CD8-positive, alpha-beta memory T cell (primary cell): ENCODE data around the gene ANAPC1. TPM values are rescaled to one million over a fixed set of nuclear protein-coding genes. Genes with fewer than 3 reads are reported as not detected.
"Not testable (repeated sequence)": the region's sequence is repeated elsewhere in the genome, so short reads cannot be mapped to it uniquely, and the experiment has no call there.

ENCODE experiments used
- CTCF ChIA-PET: fragments of 350-600 bp; sonication (Branson Sonifier 250); formaldehyde crosslinking; loops from one replicate; lab custom pipeline; 2021; ENCODE audit warnings: antibody characterized with exemption; lab: Charles Lee
- POLR2A ChIA-PET: fragments of 350-600 bp; sonication (Branson Sonifier 250); formaldehyde crosslinking; loops from one replicate; lab custom pipeline; 2021; ENCODE audit warnings: antibody characterized with exemption; lab: Charles Lee
- DNase-seq, 5 donors: peaks; one replicate each; pipeline versions ENCODE4 v3.0.0 to v3.0.0-alpha.2; 2020 to 2022; ENCODE audit warnings: mixed read lengths in 1 of 5
- H3K27ac ChIP-seq: one replicate; pipeline ENCODE4 v1.7.0; 2013; ENCODE audit warnings: low read depth, mild to moderate bottlenecking, low read length, moderate library complexity
- H3K27me3 ChIP-seq: 2 replicates; pipeline ENCODE4 v1.7.0; 2013; ENCODE audit warnings: low read length, mild to moderate bottlenecking; ENCODE audit not compliant: insufficient read depth, poor library complexity, severe bottlenecking
- H3K36me3 ChIP-seq: 2 replicates; pipeline ENCODE4 v1.7.0; 2013; ENCODE audit warnings: mild to moderate bottlenecking, low read length, moderate library complexity; ENCODE audit not compliant: insufficient read depth
- H3K4me1 ChIP-seq: 2 replicates; pipeline ENCODE4 v1.7.0; 2013; ENCODE audit warnings: mild to moderate bottlenecking, low read length, moderate library complexity; ENCODE audit not compliant: insufficient read depth
- H3K4me3 ChIP-seq: 2 replicates; pipeline ENCODE4 v1.7.0; 2013; ENCODE audit warnings: mild to moderate bottlenecking, low read length
- H3K9me3 ChIP-seq: 2 replicates; pipeline ENCODE4 v1.7.0; 2013; ENCODE audit warnings: mild to moderate bottlenecking, low read length
- H3K27ac Mint-ChIP-seq, 8 donors: one replicate each; pipeline ENCODE4 v1.8.0; 2020 to 2021; ENCODE audit warnings: mixed read lengths in 8 of 8, mild to moderate bottlenecking in 6 of 8, inconsistent platforms in 3 of 8, moderate library complexity in 3 of 8
- H3K27me3 Mint-ChIP-seq, 2 donors: one replicate each; pipeline ENCODE4 v1.8.0; 2020 to 2021; ENCODE audit warnings: mixed read lengths in 2 of 2, mild to moderate bottlenecking in 1 of 2, moderate library complexity in 1 of 2
- H3K36me3 Mint-ChIP-seq, 3 donors: one replicate each; pipeline ENCODE4 v1.8.0; 2020 to 2021; ENCODE audit warnings: mixed read lengths in 3 of 3, inconsistent platforms in 1 of 3, mild to moderate bottlenecking in 1 of 3
- H3K4me1 Mint-ChIP-seq, 3 donors: one replicate each; pipeline ENCODE4 v1.8.0; 2020 to 2021; ENCODE audit warnings: mixed read lengths in 3 of 3, inconsistent platforms in 1 of 3, mild to moderate bottlenecking in 1 of 3
- H3K4me3 Mint-ChIP-seq, 7 donors: one replicate each; pipeline ENCODE4 v1.8.0; 2020 to 2021; ENCODE audit warnings: mixed read lengths in 7 of 7, mild to moderate bottlenecking in 6 of 7, moderate library complexity in 4 of 7, inconsistent platforms in 2 of 7
- H3K9me3 Mint-ChIP-seq, 5 donors: one replicate each; pipeline ENCODE4 v1.8.0; 2020 to 2022; ENCODE audit warnings: mixed read lengths in 5 of 5, mild to moderate bottlenecking in 3 of 5, moderate library complexity in 2 of 5, inconsistent platforms in 1 of 5
- polyA plus RNA-seq: library from polyadenylated mRNA; unstranded; fragments of 300-500 nt; fragmentation: Illumina TruSeq; gene quantifications from one replicate; pipeline ENCODE4 v1.2.3, GENCODE V29; 2021
- total RNA-seq, 2 experiments: library from RNA; stranded (reverse); gene quantifications; one replicate each; pipeline ENCODE4 v1.2.3, GENCODE V29; 2021

Gene ANAPC1
- total and polyA plus RNA-seq, 3 experiments from 2014 or later: 28.9 to 131 (median 128) TPM

DNA sequence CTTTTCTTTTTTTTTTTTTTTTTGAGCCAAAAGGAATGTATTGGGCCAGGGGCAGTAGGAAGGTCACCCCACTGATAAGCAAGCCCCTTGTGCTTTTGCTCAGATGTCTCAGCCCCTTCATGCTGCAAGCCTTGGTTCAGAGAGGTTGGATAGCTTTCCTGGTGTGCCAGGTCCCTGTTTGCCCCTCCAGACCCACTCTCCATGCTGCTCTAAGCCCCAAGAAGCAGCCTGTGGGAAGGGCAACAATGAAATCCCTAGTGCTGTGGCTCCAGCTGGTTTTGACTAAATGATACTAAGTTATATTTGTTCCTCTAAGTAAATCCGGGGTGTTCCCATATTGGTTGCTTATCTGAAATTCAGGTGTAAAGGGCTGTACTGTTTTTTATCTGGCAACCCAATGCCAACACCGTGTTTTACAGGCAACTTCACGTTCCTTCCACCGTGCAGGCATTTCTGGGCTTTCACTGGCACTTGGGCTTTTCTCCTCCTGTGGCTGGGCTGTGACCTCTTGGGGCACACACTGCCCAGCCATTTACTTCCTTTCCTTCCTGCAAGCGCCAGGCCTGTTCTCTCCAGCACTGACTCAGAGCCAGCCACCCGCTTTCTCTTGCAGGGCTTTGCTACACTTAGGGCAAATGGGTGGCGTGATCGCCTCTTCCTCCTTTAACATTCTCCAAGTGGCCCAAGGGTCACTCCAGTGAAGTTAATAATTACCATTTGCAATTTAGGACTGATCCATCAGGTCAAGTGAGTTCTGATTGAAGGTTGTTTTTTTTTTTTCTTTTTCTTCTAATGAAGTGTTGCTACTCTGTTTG, 36.0 kb upstream of the ANAPC1 start:
- H3K27me3 Mint-ChIP-seq: peaks cover 0 to 19% of the 10 kb centered on the region in 2 donors
- CTCF ChIA-PET: interaction anchor here (0.9 to 1.0 kb wide), 2 partner anchors 17 to 24 kb away, joined by 3 read pairs; no protein-coding TSS in a partner anchor
- no peaks in the 10 kb centered on the region for H3K27me3 ChIP-seq
- no peaks in the 10 kb centered on the region for H3K9me3 ChIP-seq
- no peak overlapping the region for H3K27ac ChIP-seq
- H3K9me3 Mint-ChIP-seq: no peaks in the 10 kb centered on the region
- DNase-seq: no peak
- no peak overlapping the region for H3K4me3 ChIP-seq
- H3K36me3 ChIP-seq: no peaks in the 10 kb centered on the region
- H3K4me3 Mint-ChIP-seq: no peak overlapping the region
- no peaks in the 10 kb centered on the region for H3K4me1 ChIP-seq
- POLR2A ChIA-PET: no interaction called here
- peak overlapping the region in 2 of 8 donors; percentile 41 to 61 for H3K27ac Mint-ChIP-seq
- H3K4me1 Mint-ChIP-seq: no peaks in the 10 kb centered on the region
- H3K36me3 Mint-ChIP-seq: no peaks in the 10 kb centered on the region

DNA sequence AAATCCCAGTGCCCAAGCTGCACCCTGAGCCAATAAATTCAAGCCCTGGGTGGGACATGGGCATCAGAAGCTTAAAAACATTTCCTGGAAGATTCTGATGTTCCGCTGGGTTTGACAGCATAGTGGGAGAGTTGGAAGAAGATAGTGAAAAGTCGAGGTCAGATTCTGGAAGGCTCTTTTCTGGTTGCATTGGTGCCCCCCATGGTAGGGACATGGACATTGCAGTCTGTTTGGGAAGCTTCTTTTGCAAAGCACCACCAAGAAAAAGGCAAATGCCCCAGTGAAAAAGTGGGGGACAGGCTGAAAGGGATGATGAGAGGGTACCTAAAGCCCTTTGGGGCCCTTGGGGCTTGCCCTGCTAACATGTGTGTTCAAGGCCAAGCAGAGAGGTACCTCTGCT, 35.4 kb upstream of the ANAPC1 start:
- H3K27me3 Mint-ChIP-seq: peaks cover 0 to 13% of the 10 kb centered on the region in 2 donors
- H3K9me3 Mint-ChIP-seq: no peaks in the 10 kb centered on the region
- CTCF ChIA-PET: interaction anchor here (0.9 to 1.0 kb wide), 2 partner anchors 16 to 24 kb away, joined by 3 read pairs; no protein-coding TSS in a partner anchor
- H3K4me1 Mint-ChIP-seq: no peaks in the 10 kb centered on the region
- Histone ChIP-seq H3K27ac (no peak overlapping the region), H3K9me3 (no peaks in the 10 kb centered on the region), H3K36me3 (no peaks in the 10 kb centered on the region), H3K4me3 (no peak overlapping the region), H3K27me3 (no peaks in the 10 kb centered on the region), H3K4me1 (no peaks in the 10 kb centered on the region)
- peak overlapping the region in 1 of 8 donors; percentile 87 for H3K27ac Mint-ChIP-seq
- H3K36me3 Mint-ChIP-seq: no peaks in the 10 kb centered on the region
- POLR2A ChIA-PET: no interaction called here
- no peak overlapping the region for H3K4me3 Mint-ChIP-seq
- no peak for DNase-seq

DNA sequence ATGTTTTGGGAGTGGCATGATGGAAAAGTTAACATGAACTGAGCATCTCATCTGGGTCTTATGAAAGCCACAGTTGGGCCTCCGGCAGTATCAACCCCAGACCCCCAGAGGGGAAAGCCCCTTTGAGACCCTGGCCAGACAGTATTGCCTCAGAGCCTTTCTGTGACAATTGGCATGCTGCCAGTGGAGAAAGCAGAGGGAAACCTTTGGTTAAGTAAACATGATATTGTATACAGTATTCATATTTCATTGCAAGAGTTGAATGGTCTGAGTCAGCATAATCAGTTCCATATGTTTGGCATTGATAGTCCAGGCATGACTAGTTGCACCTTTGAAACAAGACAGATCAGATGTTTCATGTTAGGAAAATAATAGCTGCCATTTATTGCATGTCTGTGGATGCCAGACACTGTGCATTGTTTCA, 34.4 kb upstream of the ANAPC1 start:
- Mint-ChIP-seq H3K27ac (no peak overlapping the region), H3K27me3 (peaks cover 0 to 10% of the 10 kb centered on the region in 2 donors), H3K36me3 (no peaks in the 10 kb centered on the region), H3K4me3 (no peak overlapping the region), H3K9me3 (no peaks in the 10 kb centered on the region), H3K4me1 (no peaks in the 10 kb centered on the region)
- Histone ChIP-seq H3K9me3 (no peaks in the 10 kb centered on the region), H3K4me3 (no peak overlapping the region), H3K27ac (no peak overlapping the region), H3K4me1 (no peaks in the 10 kb centered on the region), H3K36me3 (no peaks in the 10 kb centered on the region), H3K27me3 (no peaks in the 10 kb centered on the region)
- no peak for DNase-seq
- ChIA-PET POLR2A (no interaction called here), CTCF (no interaction called here)

DNA sequence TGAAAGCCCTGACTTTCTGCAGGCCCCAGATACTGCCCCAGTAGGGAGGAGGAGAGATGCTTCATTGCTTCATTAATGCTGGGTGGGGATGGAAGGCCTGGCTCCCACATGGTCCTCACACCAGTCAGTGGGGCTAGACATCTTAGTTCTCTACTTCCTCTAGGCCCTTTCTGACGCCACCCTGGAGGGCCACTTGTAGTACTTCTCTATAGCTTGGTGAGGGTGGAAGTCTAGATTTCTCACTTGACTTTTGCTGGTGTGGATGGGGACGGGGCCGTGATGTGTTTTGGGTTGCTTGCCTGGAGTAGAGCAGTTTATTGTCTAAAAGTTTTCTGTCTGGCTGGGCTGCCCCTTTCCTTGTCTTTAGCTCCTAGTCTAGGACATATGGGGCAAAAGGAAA, 33.1 kb upstream of the ANAPC1 start:
- H3K4me1 Mint-ChIP-seq: no peaks in the 10 kb centered on the region
- no peak overlapping the region for H3K27ac Mint-ChIP-seq
- Histone ChIP-seq H3K27ac (no peak overlapping the region), H3K4me3 (no peak overlapping the region), H3K9me3 (no peaks in the 10 kb centered on the region), H3K4me1 (no peaks in the 10 kb centered on the region), H3K36me3 (no peaks in the 10 kb centered on the region), H3K27me3 (no peaks in the 10 kb centered on the region)
- H3K27me3 Mint-ChIP-seq: peaks cover 0 to 10% of the 10 kb centered on the region in 2 donors
- POLR2A ChIA-PET: no interaction called here
- DNase-seq: no peak
- H3K36me3 Mint-ChIP-seq: no peaks in the 10 kb centered on the region
- no peaks in the 10 kb centered on the region for H3K9me3 Mint-ChIP-seq
- CTCF ChIA-PET: no interaction called here
- H3K4me3 Mint-ChIP-seq: no peak overlapping the region

DNA sequence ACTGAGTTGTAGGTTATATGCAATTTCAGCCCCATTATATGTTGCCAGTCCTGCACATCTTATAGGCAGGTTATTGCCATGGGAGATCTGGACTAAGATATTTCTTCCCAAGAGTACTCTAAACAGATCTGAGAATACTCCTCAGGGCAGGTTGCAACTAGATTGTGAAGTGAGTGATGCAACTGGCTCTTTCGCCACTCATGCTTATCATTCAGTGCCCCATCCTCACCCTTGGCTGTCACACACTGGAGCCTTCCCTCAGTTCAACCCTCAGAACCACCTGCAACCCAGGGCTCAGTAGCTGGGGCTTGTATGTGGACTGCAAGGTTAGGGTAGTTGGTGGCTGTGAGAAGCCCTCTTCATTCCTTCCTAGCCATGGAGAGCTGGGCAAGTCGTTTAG, 28.6 kb upstream of the ANAPC1 start:
- H3K9me3 ChIP-seq: no peaks in the 10 kb centered on the region
- H3K36me3 ChIP-seq: no peaks in the 10 kb centered on the region
- POLR2A ChIA-PET: no interaction called here
- Mint-ChIP-seq H3K36me3 (no peaks in the 10 kb centered on the region), H3K27me3 (no peaks in the 10 kb centered on the region), H3K4me3 (no peak overlapping the region), H3K27ac (peak overlapping the region in 1 of 8 donors; percentile 3), H3K9me3 (no peaks in the 10 kb centered on the region), H3K4me1 (no peaks in the 10 kb centered on the region)
- H3K4me1 ChIP-seq: no peaks in the 10 kb centered on the region
- CTCF ChIA-PET: no interaction called here
- no peak overlapping the region for H3K27ac ChIP-seq
- no peak overlapping the region for H3K4me3 ChIP-seq
- H3K27me3 ChIP-seq: no peaks in the 10 kb centered on the region
- no peak for DNase-seq

DNA sequence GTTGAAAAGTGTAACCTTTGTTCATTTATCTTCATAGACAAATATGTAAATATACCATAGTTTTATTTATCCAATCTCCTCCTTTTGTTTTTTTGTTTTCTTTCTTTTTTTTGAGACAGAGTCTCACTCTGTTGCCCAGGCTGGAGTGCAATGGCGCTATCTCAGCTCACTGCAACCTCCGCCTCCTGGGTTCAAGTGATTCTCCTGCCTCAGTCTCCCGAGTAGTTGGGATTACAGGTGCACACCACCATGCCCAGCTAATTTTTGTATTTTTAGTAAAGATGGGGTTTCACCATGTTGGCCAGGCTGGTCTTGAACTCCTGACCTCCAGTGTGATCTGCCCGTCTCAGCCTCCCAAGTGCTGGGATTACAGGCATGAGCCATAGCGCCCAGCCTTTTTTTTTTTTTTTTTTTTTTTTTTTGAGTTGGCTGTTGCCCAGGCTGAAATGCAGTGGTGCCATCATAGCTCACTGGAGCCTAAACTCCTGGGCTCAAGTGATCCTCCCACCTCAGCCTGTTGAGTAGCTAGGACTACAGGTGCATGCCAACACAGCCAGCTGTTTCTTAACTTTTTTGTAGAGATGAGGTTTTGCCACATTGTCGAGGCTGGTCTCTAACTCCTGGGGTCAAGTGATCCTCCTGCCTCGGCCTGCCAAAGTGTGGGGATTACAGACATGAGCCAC, 27.4 kb upstream of the ANAPC1 start:
- H3K9me3 Mint-ChIP-seq, H3K36me3 Mint-ChIP-seq, DNase-seq, POLR2A ChIA-PET, CTCF ChIA-PET, H3K27me3 Mint-ChIP-seq, H3K27ac ChIP-seq, H3K4me3 Mint-ChIP-seq, H3K9me3 ChIP-seq, H3K36me3 ChIP-seq, H3K4me1 Mint-ChIP-seq, H3K27me3 ChIP-seq, H3K4me3 ChIP-seq, H3K4me1 ChIP-seq, H3K27ac Mint-ChIP-seq: not testable (repeated sequence)

DNA sequence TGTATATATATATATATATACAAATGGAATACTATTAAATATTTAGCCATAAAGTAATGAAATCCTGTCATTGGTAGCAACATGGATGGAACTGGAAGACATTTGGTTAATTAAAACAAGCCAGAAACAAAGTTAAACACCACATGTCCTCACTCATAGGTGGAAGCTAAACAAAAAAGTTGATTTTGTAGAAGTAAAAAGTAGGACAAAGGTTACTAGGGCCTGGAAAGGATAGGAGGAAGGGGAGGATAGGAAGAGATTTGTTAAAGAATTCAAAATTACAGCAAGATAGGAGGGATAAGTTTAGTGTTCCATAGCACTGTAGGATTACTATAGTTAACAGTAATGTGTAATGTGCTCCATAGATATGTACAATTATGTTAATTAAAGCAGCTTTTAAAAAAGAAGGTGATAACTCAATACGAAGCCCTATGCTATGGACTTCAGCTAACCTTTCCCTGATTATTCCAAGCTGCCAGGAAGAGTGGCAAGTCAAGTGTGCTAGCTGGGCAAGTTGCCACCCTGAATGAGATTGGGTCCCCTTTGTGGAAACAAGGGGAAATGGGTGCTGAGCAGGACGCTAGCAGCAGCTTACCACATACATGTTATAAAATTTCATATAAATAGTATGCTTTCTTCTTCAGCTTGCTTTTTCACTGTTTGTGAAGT, 26.8 kb upstream of the ANAPC1 start:
- POLR2A ChIA-PET: no interaction called here
- CTCF ChIA-PET: interaction anchor here (1.2 kb wide), 1 partner anchor 9 kb away, joined by 4 read pairs; no protein-coding TSS in a partner anchor
- DNase-seq: no peak
- Mint-ChIP-seq H3K27me3 (no peaks in the 10 kb centered on the region), H3K4me1 (peaks cover 0 to 9% (median 0%) of the 10 kb centered on the region in 3 donors), H3K36me3 (no peaks in the 10 kb centered on the region), H3K9me3 (no peaks in the 10 kb centered on the region), H3K27ac (no peak overlapping the region), H3K4me3 (no peak overlapping the region)
- no peaks in the 10 kb centered on the region for H3K36me3 ChIP-seq
- peaks cover 7% of the 10 kb centered on the region for H3K4me1 ChIP-seq
- no peaks in the 10 kb centered on the region for H3K27me3 ChIP-seq
- no peak overlapping the region for H3K27ac ChIP-seq
- no peak overlapping the region for H3K4me3 ChIP-seq
- no peaks in the 10 kb centered on the region for H3K9me3 ChIP-seq

DNA sequence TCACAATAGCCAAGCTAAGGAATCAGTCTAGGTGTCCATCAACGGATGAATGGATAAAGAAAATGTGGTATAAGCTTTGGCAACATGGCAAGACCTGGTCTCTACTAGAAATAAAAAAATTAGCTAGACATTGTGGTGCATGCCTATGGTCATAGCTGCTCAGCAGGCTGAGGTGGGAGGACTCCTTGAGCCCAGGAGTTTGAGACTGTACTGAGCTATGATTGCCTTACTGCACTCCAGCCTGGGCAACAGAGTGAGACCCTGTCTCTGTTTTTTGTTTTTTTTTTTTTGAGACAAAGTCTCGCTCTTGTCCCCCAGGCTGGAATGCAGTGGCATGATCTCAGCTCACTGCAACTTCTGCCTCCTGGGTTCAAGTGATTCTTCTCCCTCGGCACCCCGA, 26.0 kb upstream of the ANAPC1 start:
- H3K36me3 ChIP-seq, H3K27ac ChIP-seq, H3K4me3 ChIP-seq, H3K4me1 ChIP-seq, H3K9me3 ChIP-seq, H3K9me3 Mint-ChIP-seq, H3K27me3 Mint-ChIP-seq, DNase-seq, H3K4me3 Mint-ChIP-seq, H3K4me1 Mint-ChIP-seq, H3K27me3 ChIP-seq, H3K27ac Mint-ChIP-seq, POLR2A ChIA-PET, H3K36me3 Mint-ChIP-seq: not testable (repeated sequence)
- CTCF ChIA-PET: interaction anchor here (1.2 kb wide), 1 partner anchor 9 kb away, joined by 4 read pairs; no protein-coding TSS in a partner anchor
